ENCODE measurements around the gene MSI1.

GRCh38 chr12:120408771-120409170, 39.8 kb upstream of the MSI1 start:
- TF ChIP-seq CTCF (IDR thresholded peaks at IDR 0.05) (no peak), POLR2A (IDR thresholded peaks at IDR 0.05) (no peak)

Data from ovary (tissue), 3 donors.